H1 (cell line): ENCODE results near the gene NEURL1B. TPM values are rescaled to one million over a fixed set of nuclear protein-coding genes. Genes with fewer than 3 reads are reported as not detected.

Experiments
- CTCF ChIA-PET: fragments of 300-600 bp; sonication (Branson Sonifier 250); formaldehyde crosslinking; loops from one replicate; lab custom pipeline; 2021; ENCODE audit not compliant: partially characterized antibody; lab: Charles Lee
- POLR2A ChIA-PET: fragments of 300-600 bp; sonication (Branson Sonifier 250); formaldehyde crosslinking; loops from one replicate; lab custom pipeline; 2021; ENCODE audit warnings: inconsistent platforms; ENCODE audit not compliant: partially characterized antibody; lab: Charles Lee
- DNase-seq, 2 experiments: peaks; one replicate each; pipeline versions ENCODE4 v3.0.0 to v3.0.0-alpha.2; 2010 to 2022; ENCODE audit warnings: low spot score in 2 of 2, low read depth in 1 of 2, mixed read lengths in 1 of 2
- FAIRE-seq: peaks from 2 replicates; lab custom pipeline; 2011; peaks lifted over from hg19 to GRCh38; lab: Jason Lieb, UNC
- H2AFZ ChIP-seq: 2 replicates; pipeline ENCODE4 v1.8.1; 2012; ENCODE audit warnings: low read length, inconsistent platforms
- H2AK5ac ChIP-seq: 2 replicates; pipeline ENCODE4 v1.6.1; 2013; ENCODE audit warnings: low read depth, low read length
- H2BK120ac ChIP-seq: replicated peaks from 2 replicates; pipeline ENCODE3; 2013; ENCODE audit warnings: low read depth, low read length, inconsistent platforms
- H2BK12ac ChIP-seq: 2 replicates; pipeline ENCODE4 v1.6.1; 2013; ENCODE audit warnings: low read depth, low read length
- H2BK15ac ChIP-seq: 2 replicates; pipeline ENCODE4 v1.6.1; 2013; ENCODE audit warnings: low read length
- H2BK20ac ChIP-seq: 2 replicates; pipeline ENCODE4 v1.6.1; 2013; ENCODE audit warnings: low read length
- H2BK5ac ChIP-seq: 2 replicates; pipeline ENCODE4 v1.6.1; 2013; ENCODE audit warnings: low read depth, low read length
- H3K14ac ChIP-seq: 2 replicates; pipeline ENCODE4 v1.6.1; 2013; ENCODE audit warnings: inconsistent platforms; ENCODE audit not compliant: insufficient read length
- H3K18ac ChIP-seq: 2 replicates; pipeline ENCODE4 v1.6.1; 2013; ENCODE audit warnings: low read length; ENCODE audit errors: extremely low read depth
- H3K23ac ChIP-seq: 2 replicates; pipeline ENCODE4 v1.6.1; 2013; ENCODE audit warnings: inconsistent platforms; ENCODE audit not compliant: insufficient read length
- H3K23me2 ChIP-seq: 2 replicates; pipeline ENCODE4 v1.6.1; 2013; ENCODE audit warnings: low read depth, low read length
- H3K27ac ChIP-seq: 2 replicates; pipeline ENCODE4 v1.6.1; 2011; ENCODE audit warnings: low read depth, low read length, inconsistent platforms
- H3K27me3 ChIP-seq, 4 experiments: replicated peaks in 1 of 4; 1 replicate in 1 of 4; 2 replicates in 3 of 4; pipeline versions ENCODE4 v1.6.1 to v1.8.1; 2011 to 2013; ENCODE audit warnings: low read length in 3 of 4, mild to moderate bottlenecking in 3 of 4, inconsistent platforms in 2 of 4, mixed read lengths in 2 of 4, moderate library complexity in 1 of 4; ENCODE audit not compliant: control insufficient read depth in 3 of 4, insufficient read depth in 3 of 4; ENCODE audit errors: extremely low read depth in 1 of 4
- H3K36me3 ChIP-seq, 4 experiments: 2 replicates each; pipeline versions ENCODE4 v1.6.1 to v1.8.1; 2011 to 2013; ENCODE audit warnings: mild to moderate bottlenecking in 4 of 4, low read length in 3 of 4, moderate library complexity in 2 of 4, control low read depth in 1 of 4, inconsistent platforms in 1 of 4; ENCODE audit not compliant: insufficient read depth in 4 of 4, control insufficient read depth in 2 of 4
- H3K4ac ChIP-seq: replicated peaks from 2 replicates; pipeline ENCODE3; 2013; ENCODE audit warnings: low read length, low read depth, mixed read lengths, inconsistent platforms; ENCODE audit not compliant: insufficient read length
- H3K4me1 ChIP-seq, 4 experiments: replicated peaks in 1 of 4; 1 replicate in 1 of 4; 2 replicates in 3 of 4; pipeline versions ENCODE4 v1.6.1 to v1.8.1; 2011 to 2013; ENCODE audit warnings: low read length in 3 of 4, inconsistent platforms in 2 of 4, mixed read lengths in 1 of 4; ENCODE audit not compliant: insufficient read depth in 4 of 4, control insufficient read depth in 3 of 4
- H3K4me2 ChIP-seq, 2 experiments: 2 replicates each; pipeline versions ENCODE4 v1.6.1 to v1.8.1; 2011 to 2013; ENCODE audit warnings: low read depth in 2 of 2, low read length in 2 of 2, control low read depth in 1 of 2, inconsistent platforms in 1 of 2, mild to moderate bottlenecking in 1 of 2; ENCODE audit not compliant: insufficient read depth in 1 of 2
- H3K4me3 ChIP-seq, 4 experiments: fragments of 200-600, 300-600 bp in 1 of 4; sonication (generic), shearing (Covaris generic), sonication (Bioruptor Twin) in 1 of 4; 2 replicates each; pipeline versions ENCODE4 v1.5.1 to v1.8.1; 2011 to 2016; ENCODE audit warnings: low read length in 4 of 4, low read depth in 3 of 4, control low read depth in 2 of 4, inconsistent platforms in 2 of 4, mild to moderate bottlenecking in 2 of 4, mixed read lengths in 1 of 4, moderate library complexity in 1 of 4; ENCODE audit not compliant: insufficient read depth in 2 of 4; ENCODE audit errors: extremely low read depth in 1 of 4
- H3K56ac ChIP-seq: replicated peaks from 2 replicates; pipeline ENCODE3; 2013; ENCODE audit warnings: low read depth, mild to moderate bottlenecking, mixed read lengths, low read length, inconsistent platforms; ENCODE audit not compliant: insufficient read length
- H3K79me1 ChIP-seq: 2 replicates; pipeline ENCODE4 v1.6.1; 2013; ENCODE audit warnings: low read depth, low read length, control low read depth
- H3K79me2 ChIP-seq, 2 experiments: 2 replicates each; pipeline versions ENCODE4 v1.6.1 to v1.8.1; 2012 to 2013; ENCODE audit warnings: low read length in 2 of 2, mild to moderate bottlenecking in 2 of 2, inconsistent platforms in 1 of 2; ENCODE audit not compliant: insufficient read depth in 2 of 2, control insufficient read depth in 1 of 2
- H3K9ac ChIP-seq, 4 experiments: replicated peaks in 1 of 4; 1 replicate in 1 of 4; 2 replicates in 3 of 4; pipeline versions ENCODE4 v1.6.1 to v1.8.1; 2011 to 2013; ENCODE audit warnings: low read depth in 3 of 4, low read length in 3 of 4, control low read depth in 2 of 4, mild to moderate bottlenecking in 2 of 4, moderate library complexity in 2 of 4, inconsistent platforms in 1 of 4; ENCODE audit errors: extremely low read depth in 1 of 4
- H3K9me3 ChIP-seq, 2 experiments: 2 replicates each; pipeline versions ENCODE4 v1.6.1 to v1.8.1; 2012 to 2013; ENCODE audit warnings: mild to moderate bottlenecking in 2 of 2, moderate library complexity in 2 of 2, control low read depth in 1 of 2, inconsistent platforms in 1 of 2, low read depth in 1 of 2, low read length in 1 of 2, mixed read lengths in 1 of 2; ENCODE audit not compliant: insufficient read depth in 2 of 2
- H4K20me1 ChIP-seq, 2 experiments: replicated peaks in 1 of 2; 2 replicates each; pipeline versions ENCODE3 to v1.8.1; 2011 to 2013; ENCODE audit warnings: inconsistent platforms in 2 of 2, low read length in 2 of 2, mild to moderate bottlenecking in 1 of 2; ENCODE audit not compliant: insufficient read depth in 2 of 2, control insufficient read depth in 1 of 2
- H4K5ac ChIP-seq: 2 replicates; pipeline ENCODE4 v1.6.1; 2013; ENCODE audit warnings: low read length, low read depth, mixed read lengths, inconsistent platforms; ENCODE audit not compliant: insufficient read length
- H4K8ac ChIP-seq: 2 replicates; pipeline ENCODE4 v1.8.0; 2013; ENCODE audit warnings: mild to moderate bottlenecking, moderate library complexity, low read length, inconsistent platforms; ENCODE audit not compliant: insufficient read depth; ENCODE audit errors: extremely low read depth
- H4K91ac ChIP-seq: replicated peaks from 2 replicates; pipeline ENCODE3; 2013; ENCODE audit warnings: low read length, mixed read lengths, inconsistent platforms; ENCODE audit not compliant: insufficient read length
- ASH2L ChIP-seq: fragments of 200-600, 300-600 bp; sonication (generic); IDR thresholded peaks from one replicate; pipeline ENCODE4 v1.7.1; 2017; ENCODE audit warnings: low read length
- CBX8 ChIP-seq: fragments of 300-800, 300-1000 bp; sonication (generic); IDR thresholded peaks from 2 replicates; pipeline ENCODE4 v1.7.1; 2016; ENCODE audit warnings: low read depth, low read length, borderline replicate concordance
- CEBPB ChIP-seq: IDR thresholded peaks from 2 replicates; pipeline ENCODE4 v1.6.1; 2012; ENCODE audit warnings: low read depth, low read length
- CHD2 ChIP-seq: IDR thresholded peaks from 2 replicates; pipeline ENCODE4 v1.6.1; 2012; ENCODE audit warnings: low read length, improper control_type of control experiment
- CREB1 ChIP-seq: IDR thresholded peaks from 2 replicates; pipeline ENCODE4 v1.6.1; 2012; ENCODE audit warnings: inconsistent platforms
- CTBP2 ChIP-seq: IDR thresholded peaks from 2 replicates; pipeline ENCODE4 v1.7.0; 2011; ENCODE audit warnings: borderline replicate concordance, mild to moderate bottlenecking, moderate library complexity, mixed read lengths, low read length; ENCODE audit not compliant: insufficient read depth, insufficient read length
- NANOG ChIP-seq: IDR thresholded peaks from 2 replicates; pipeline ENCODE4 v1.6.1; 2011; ENCODE audit warnings: low read length, low read depth, mild to moderate bottlenecking, inconsistent platforms; ENCODE audit not compliant: insufficient read depth, poor library complexity, severe bottlenecking
- NRF1 ChIP-seq: IDR thresholded peaks from 2 replicates; pipeline ENCODE4 v1.6.1; 2011; ENCODE audit warnings: mild to moderate bottlenecking, low read depth, low read length, improper control_type of control experiment
- POLR2AphosphoS5 ChIP-seq: IDR thresholded peaks from 2 replicates; pipeline ENCODE4 v1.6.1; 2011; ENCODE audit warnings: low read depth, low read length
- POU5F1 ChIP-seq: IDR thresholded peaks from 2 replicates; pipeline ENCODE4 v1.6.1; 2011; ENCODE audit warnings: low read depth, mild to moderate bottlenecking, low read length, moderate library complexity
- RAD21 ChIP-seq, 2 experiments: IDR thresholded peaks in 1 of 2; conservative IDR thresholded peaks in 1 of 2; 2 replicates each; pipeline ENCODE4 v1.6.1; 2011; ENCODE audit warnings: low read depth in 2 of 2, low read length in 2 of 2, improper control_type of control experiment in 1 of 2, inconsistent platforms in 1 of 2, mild to moderate bottlenecking in 1 of 2, moderate library complexity in 1 of 2
- TAF1 ChIP-seq: IDR thresholded peaks from 2 replicates; pipeline ENCODE4 v1.6.1; 2011; ENCODE audit warnings: mild to moderate bottlenecking, low read depth, low read length
- ZNF274 ChIP-seq: IDR thresholded peaks from 2 replicates; pipeline ENCODE4 v1.7.0; 2012; ENCODE audit warnings: low read length, borderline replicate concordance; ENCODE audit errors: extremely low read depth
- WGBS, 2 experiments: shearing (Covaris generic) in 1 of 2; methylation state at CpG; one replicate each; pipeline versions ENCODE4 v1.1.6 to v1.1.7; 2013 to 2015; ENCODE audit warnings: low lambda C conversion rate in 2 of 2, mixed read lengths in 2 of 2, inconsistent platforms in 1 of 2, low coverage in 1 of 2, missing lambda C conversion rate in 1 of 2; ENCODE audit not compliant: insufficient replicate concordance in 2 of 2, insufficient coverage in 1 of 2, insufficient read length in 1 of 2; ENCODE audit errors: extremely low coverage in 1 of 2, missing lambda C conversion rate in 1 of 2; 5-methylcytosine and 5-hydroxymethylcytosine counted together
- polyA plus RNA-seq, 7 experiments: library from polyadenylated mRNA; depleted of rRNA in 3 of 7; stranded (reverse) in 5 of 7; unstranded in 2 of 7; fragments of >200 nt in 5 of 7; fragments of 200-250 nt in 2 of 7; gene quantifications; 1 replicate in 5 of 7; 2 replicates in 1 of 7; 4 replicates in 1 of 7; pipeline versions ENCODE4 v1.2.1 to v1.2.3, GENCODE V29; 2011 to 2013; ENCODE audit warnings: missing spikeins in 2 of 7, mixed read lengths in 2 of 7
- total RNA-seq: library from RNA; stranded (reverse); fragmentation: NEBNext Ultra II Directional; extraction: Animal tissue kit (Norgen Biotek cat#: 25700); gene quantifications from 2 replicates; pipeline ENCODE4 v1.2.1, GENCODE V29; 2021
- TF ChIP-seq, protein P1 (sequence below): IDR thresholded peaks from 2 replicates; pipeline ENCODE4 v1.6.1; 2012; ENCODE audit warnings: inconsistent platforms

NEURL1B gene
- total and polyA plus RNA-seq, 2 of the 8 experiments (the other 6 are each of a cell fraction or from before 2014, with no cell fraction given): 3.3 to 6.1 TPM

DNA sequence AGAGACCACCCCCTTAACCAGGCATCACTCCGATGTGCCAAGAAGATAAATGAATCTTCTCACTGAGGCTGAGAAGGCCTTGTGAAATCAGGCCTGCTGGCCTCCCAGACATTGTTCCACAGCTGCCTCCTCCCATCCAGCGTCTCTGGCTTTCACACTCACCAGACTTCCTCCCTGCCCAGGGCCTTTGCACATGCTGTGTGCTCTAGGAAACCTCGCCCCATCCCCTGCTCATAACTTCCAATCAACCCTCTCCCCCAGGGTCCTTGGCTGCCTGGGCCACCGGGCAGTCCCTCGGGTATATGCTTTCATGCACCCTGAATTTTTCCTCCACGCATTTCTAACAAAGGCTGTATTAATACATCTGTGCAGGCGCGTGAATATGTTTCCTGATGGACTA lies 71.5 kb downstream of the NEURL1B start:
- CTCF ChIA-PET: interaction anchor here (0.7 to 11.7 kb wide), 34 partner anchors 11 to 262 kb away, joined by 3 to 206 read pairs (median 6); partner anchors contain the start of gene DUSP1
- H4K8ac ChIP-seq: peak overlapping the region; percentile 29; the same call in 1 of the 2 replicates
- peaks cover 0 to 3% (median 2%) of the 10 kb centered on the region in 4 experiments; a peak in 2 of 7 replicates for H3K4me1 ChIP-seq
- no peak overlapping the region for H2BK120ac ChIP-seq
- no peak overlapping the region for H2AFZ ChIP-seq
- no peak overlapping the region for H2BK20ac ChIP-seq
- no peaks in the 10 kb centered on the region for H3K9me3 ChIP-seq
- H3K79me2 ChIP-seq: no peaks in the 10 kb centered on the region
- peak overlapping the region; percentile 60; the same call in 1 of the 2 replicates for H2BK12ac ChIP-seq
- no peak overlapping the region for H3K56ac ChIP-seq
- no peak overlapping the region for H3K18ac ChIP-seq
- no peak overlapping the region for H2AK5ac ChIP-seq
- H3K23me2 ChIP-seq: peaks cover 2% of the 10 kb centered on the region; the same call in 1 of the 2 replicates
- no peaks in the 10 kb centered on the region for H3K79me1 ChIP-seq
- H3K4me3 ChIP-seq: no peak overlapping the region
- FAIRE-seq: no peak
- H3K27ac ChIP-seq: no peak overlapping the region
- no peaks in the 10 kb centered on the region for H3K36me3 ChIP-seq
- H3K23ac ChIP-seq: no peak overlapping the region
- no peak overlapping the region for H3K4me2 ChIP-seq
- H3K4ac ChIP-seq: no peak overlapping the region
- peaks cover 0 to 5% of the 10 kb centered on the region in 2 experiments for H4K20me1 ChIP-seq
- H2BK5ac ChIP-seq: no peak overlapping the region
- H2BK15ac ChIP-seq: no peak overlapping the region
- no peak overlapping the region for H4K91ac ChIP-seq
- no peak overlapping the region for H4K5ac ChIP-seq
- H3K14ac ChIP-seq: no peak overlapping the region
- H3K27me3 ChIP-seq: peaks cover 0 to 6% (median 3%) of the 10 kb centered on the region in 4 experiments; a peak in 4 of 7 replicates
- POLR2A ChIA-PET: interaction anchor here (1.1 kb wide), 1 partner anchor 58 kb away, joined by 6 read pairs; the partner anchor contains the start of gene DUSP1
- no peak overlapping the region for H3K9ac ChIP-seq
- DNase-seq: no peak
- WGBS, 2 experiments: 76% methylated on average over 8 of the region's 8 CpGs; no CpG with 5 or more reads in 1 of the 2 experiments
- no peak for TF ChIP-seq CEBPB
- no peak for TF ChIP-seq CBX8
- TF ChIP-seq CREB1: no peak
- no peak for TF ChIP-seq POLR2AphosphoS5
- TF ChIP-seq TAF1: no peak
- no peak for TF ChIP-seq NRF1
- no peak for TF ChIP-seq CTBP2
- no peak for TF ChIP-seq CHD2
- no peak for TF ChIP-seq NANOG
- TF ChIP-seq ZNF274: no peak
- TF ChIP-seq, protein P1, sequence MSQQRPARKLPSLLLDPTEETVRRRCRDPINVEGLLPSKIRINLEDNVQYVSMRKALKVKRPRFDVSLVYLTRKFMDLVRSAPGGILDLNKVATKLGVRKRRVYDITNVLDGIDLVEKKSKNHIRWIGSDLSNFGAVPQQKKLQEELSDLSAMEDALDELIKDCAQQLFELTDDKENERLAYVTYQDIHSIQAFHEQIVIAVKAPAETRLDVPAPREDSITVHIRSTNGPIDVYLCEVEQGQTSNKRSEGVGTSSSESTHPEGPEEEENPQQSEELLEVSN: no peak
- TF ChIP-seq RAD21 (IDR thresholded peaks at IDR 0.05 in 1 of 2, conservative IDR thresholded peaks at IDR 0.05 in 1 of 2; ENCODE audit: low read depth in 2 of 2, low read length in 2 of 2): no peak
- no peak for TF ChIP-seq POU5F1
- TF ChIP-seq ASH2L: no peak
